Endometrium (tissue), 2 donors: Measurements from ENCODE around the gene BCAP31.
"Not testable (repeated sequence)": the region's sequence is repeated elsewhere in the genome, so short reads cannot be mapped to it uniquely, and the experiment has no call there.

Experiments
- FAIRE-seq: peaks from 2 replicates; lab custom pipeline; 2012; peaks lifted over from hg19 to GRCh38; lab: Jason Lieb, UNC
- donor health status: control.
- donor health status: control.

BCAP31 gene

GRCh38 chrX:153708415-153708814 lies 15.8 kb downstream of the BCAP31 start:
- no peak for FAIRE-seq

GRCh38 chrX:153707406-153707805 lies 16.8 kb downstream of the BCAP31 start:
- no peak for FAIRE-seq

- no peak for FAIRE-seq
These were observed 17.4 kb downstream of the BCAP31 start for GRCh38 chrX:153706799-153707198.

DNA sequence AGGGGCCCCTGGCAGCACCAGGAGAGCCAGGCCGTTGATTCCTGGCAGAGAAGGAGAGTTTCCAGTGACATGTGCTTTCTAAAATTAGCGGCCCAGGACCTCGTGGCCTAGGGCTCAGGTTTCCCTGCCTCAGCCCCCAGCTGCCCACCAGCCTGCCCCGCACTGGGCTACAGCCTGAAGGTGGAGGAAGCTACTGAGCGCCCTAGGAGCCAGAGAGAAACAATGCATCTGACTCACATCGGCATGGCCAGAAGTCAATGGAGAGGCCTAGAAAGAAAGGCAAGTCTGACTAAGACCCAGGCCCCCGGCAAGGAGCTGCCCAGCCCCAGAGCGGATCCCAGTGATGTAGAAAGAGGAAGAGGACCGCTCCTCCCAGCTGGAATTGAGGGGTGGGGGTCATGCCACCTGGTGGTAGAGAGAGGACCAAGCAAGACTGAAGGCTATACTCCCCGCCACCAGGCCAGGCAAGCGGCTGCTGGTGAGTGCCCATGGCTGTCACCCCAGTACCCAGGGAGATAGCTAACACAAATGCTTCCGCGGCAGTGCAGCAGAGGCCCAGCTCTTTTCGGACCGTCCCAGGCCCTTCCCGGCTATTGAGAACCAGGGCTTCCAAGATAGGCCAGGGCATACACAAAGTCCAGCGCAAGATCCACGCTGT lies 18.7 kb downstream of the BCAP31 start:
- not testable (repeated sequence) for FAIRE-seq

DNA sequence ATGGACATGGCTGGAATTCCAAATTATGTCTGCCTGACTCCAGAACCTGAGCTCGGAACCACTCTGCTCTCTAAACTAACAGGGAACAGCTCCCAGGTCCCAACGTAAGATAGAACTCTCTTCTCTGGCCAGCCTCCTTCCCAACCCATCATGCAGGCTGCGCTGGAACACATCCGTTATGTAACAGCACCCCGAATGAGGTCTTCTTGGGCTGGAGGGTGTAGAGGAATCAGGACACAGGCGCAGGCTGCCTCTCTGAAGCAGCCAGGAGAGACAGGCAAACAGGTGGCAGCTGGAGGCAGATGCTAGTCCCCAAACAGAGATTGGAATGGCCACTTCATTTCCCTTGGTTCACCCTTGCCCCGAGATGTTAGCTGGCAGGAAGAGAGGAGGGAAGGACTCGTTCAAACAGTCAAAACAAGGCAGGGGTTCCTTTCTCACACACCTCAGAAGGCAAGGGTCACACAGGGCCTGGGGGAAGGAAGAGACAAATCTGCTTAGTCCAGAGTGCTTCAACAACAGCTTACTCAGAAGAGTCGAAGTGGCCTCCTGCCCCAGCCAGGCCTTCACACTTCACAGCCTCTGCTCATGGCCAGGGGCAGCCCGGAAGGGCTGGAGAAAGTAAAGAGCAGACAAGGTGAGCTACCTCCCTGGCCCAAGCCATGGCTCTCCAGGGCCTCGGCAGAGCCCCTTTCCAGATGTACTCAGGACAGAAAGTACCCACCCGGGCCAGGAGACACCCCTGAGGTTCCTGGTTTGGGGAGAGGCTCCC lies 19.4 kb downstream of the BCAP31 start:
- not testable (repeated sequence) for FAIRE-seq

DNA sequence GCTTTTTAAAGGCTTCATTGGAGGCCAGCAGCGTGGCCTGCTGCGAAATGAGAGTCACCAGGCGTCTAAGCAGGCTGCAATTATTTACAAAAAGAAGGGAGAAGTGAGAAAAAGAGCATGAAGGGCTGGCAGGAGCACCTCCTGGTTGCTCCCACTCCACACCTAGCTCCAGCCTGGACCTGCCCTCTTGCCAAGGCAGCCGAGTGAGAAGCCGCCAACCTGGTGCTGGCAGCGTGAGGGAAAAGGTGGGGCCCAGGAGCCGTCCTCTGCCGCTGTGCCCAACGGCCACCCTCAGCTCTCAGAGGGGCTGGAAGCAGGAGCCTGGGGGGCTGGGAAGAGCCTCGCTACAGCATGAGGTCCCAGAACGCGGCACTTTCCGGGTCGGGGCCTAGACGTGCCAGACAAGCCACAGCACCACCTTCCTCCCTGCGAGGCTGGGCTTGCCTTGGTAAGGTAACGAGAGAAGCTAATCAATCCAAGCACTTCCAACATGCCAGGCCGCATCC lies 20.1 kb downstream of the BCAP31 start:
- no peak for FAIRE-seq

DNA sequence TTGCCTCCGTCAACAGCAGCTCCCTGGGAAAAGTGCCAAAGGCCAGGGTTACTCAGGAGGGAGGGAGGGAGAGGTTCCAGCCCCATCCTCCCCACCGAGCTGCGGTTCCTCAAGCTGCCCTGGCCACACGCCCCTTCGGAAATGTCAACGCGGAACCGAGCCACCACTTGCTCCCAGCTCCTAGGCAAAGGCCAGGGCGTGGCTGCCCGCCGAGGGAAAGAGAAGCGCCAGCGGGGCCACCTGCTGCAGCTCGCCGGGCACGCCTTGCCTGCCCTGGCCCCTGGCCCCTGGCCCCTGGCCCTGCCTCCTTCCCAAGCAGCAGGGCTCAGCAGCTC lies 21.2 kb downstream of the BCAP31 start:
- no peak for FAIRE-seq

- no peak for FAIRE-seq
These were observed 21.7 kb downstream of the BCAP31 start for GRCh38 chrX:153702336-153703035.

- FAIRE-seq = no peak
These were observed 22.5 kb downstream of the BCAP31 start for GRCh38 chrX:153701706-153702105.

DNA sequence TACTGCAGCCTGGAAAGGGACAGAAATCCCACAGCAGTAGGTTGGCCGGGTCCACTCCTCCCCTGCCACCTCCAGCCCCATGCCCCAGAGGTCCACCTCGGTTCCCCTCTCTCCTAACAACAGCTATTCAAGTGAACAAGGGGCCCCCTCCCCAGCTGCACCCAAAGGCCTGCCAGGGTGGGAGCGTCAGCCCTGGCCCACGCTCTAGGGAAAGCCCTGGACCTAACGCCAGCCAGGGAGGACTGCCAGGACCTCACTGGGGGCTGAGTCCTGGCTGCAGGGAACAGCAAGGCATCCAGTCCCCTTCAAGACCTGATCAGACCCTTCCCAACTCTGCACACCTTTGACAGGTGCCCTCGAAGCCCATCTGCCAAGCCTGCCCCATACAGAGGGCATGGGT lies 23.2 kb downstream of the BCAP31 start:
- FAIRE-seq = no peak

GRCh38 chrX:153700376-153700945 lies 23.7 kb downstream of the BCAP31 start:
- FAIRE-seq = no peak

DNA sequence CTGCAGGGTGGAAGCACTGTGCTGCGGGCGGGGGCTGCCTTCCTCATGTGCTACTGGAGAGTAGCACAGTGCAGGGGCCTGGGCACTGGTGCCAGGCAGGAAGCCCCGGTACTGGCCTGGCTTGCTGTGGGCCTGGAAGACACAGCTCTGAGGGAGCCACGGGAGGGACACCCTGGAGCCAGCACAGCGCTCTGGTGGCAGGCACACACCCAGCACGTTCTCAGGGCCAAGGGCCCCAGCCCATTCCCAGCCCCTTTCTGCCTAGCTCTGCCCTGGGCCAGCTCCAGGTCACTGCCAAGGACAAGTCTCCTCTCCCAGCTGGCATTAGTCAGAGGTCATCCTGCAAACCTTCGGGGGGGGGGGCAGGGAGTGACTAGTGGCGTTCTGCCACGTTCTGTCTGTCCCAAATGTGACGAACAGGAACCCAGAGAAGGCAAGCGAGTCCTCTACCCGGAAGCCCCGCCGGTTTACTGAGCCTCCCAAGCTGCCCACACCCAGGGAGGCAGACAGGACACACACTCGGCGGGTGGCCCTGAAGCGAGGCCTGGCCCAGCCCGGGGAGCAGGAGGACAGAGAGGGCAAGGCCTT lies 24.3 kb downstream of the BCAP31 start:
- not testable (repeated sequence) for FAIRE-seq

DNA sequence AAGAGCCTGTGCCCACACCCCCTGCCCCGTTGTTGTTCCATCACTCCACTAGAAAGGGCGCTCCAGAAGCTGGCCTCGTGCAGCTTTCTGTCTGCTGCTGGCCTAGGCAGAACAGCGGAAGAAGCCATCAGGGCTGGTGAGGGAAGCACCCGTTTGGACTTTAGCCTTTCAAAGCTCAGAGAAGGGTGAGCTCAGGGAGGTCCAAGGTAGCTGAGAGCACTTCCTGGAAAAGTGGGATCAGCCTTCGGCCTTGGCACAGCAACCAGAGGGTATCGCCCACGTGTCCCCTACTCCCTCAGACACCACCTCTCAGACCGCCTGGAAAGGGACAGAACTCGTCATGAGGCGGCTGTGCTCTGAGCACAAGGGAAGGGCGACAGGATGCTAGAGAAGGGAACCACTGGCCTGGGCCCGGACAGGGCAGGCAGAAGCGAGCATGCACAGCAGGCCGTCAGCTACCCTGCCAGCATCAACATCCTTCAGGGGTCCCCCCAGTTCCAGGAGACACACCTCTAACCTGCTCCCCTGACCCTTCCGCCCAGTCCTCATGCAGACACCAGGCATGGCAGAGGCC lies 24.9 kb downstream of the BCAP31 start:
- not testable (repeated sequence) for FAIRE-seq

DNA sequence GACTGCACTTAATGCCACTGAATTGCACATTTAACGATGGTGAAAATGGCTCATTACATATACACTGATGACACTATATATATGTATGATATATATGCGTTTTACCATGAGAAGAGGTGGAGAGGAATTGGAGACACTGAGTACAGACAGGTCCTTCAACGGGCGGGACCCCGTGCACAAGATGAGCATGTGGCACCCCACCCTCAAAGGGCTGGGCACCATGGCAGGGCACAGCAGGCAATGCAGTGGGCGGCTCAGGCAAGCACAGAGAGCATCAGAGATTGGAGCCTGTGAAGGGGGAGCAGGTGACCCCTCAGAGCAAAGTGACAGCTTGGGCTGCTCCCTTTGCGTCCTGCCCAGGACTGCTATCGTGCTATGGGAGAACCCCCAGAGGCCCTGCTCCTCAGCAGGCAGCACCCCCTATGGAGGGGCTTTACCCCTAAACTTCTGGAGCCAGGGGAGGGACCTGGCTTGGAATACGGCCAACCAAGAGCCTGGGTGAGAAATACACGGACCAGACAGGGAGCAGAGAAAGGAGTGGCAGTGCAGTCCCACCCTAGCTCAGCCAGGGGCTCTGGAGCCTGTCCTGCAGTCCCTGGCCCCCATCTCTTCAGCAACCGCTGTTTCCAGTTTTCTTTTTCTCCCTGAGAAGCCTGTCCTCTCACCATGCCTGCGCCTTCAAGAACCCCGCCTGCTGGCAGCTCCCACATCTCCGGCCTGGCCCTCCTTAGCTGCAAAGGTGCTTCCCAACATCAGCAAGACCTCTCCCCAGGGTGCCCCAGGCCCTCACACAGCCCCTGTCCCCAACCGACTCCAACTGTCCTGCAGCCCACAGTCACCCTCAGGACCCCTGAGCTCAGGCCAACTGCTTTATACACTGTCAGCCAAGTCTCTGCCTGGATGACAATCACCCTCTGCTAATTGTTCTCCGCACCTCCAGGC lies 26.0 kb downstream of the BCAP31 start:
- FAIRE-seq = no peak

GRCh38 chrX:153696986-153697722 lies 27.0 kb downstream of the BCAP31 start:
- FAIRE-seq = not testable (repeated sequence)

DNA sequence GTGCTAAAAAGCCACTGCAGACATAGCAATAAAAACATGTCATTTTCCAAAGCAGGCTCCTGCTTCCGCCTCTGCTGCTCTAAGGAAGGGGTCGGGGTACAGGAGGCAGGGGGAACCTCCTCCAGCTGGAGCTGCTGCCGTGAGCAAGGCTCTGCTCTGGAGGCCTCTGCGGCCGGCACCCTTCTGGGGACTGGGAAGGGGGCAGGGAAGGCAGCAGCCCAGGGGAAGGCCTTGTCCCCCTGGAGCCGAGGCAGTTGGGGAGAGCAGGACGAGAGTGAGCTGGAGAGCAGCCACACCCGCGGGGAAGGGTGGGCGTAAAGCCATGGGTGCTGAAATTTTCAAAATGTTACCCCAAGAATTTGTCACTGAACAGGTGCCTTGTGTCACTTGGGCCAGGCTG lies 27.6 kb downstream of the BCAP31 start:
- not testable (repeated sequence) for FAIRE-seq

GRCh38 chrX:153696100-153696499 lies 28.1 kb downstream of the BCAP31 start:
- FAIRE-seq = no peak

DNA sequence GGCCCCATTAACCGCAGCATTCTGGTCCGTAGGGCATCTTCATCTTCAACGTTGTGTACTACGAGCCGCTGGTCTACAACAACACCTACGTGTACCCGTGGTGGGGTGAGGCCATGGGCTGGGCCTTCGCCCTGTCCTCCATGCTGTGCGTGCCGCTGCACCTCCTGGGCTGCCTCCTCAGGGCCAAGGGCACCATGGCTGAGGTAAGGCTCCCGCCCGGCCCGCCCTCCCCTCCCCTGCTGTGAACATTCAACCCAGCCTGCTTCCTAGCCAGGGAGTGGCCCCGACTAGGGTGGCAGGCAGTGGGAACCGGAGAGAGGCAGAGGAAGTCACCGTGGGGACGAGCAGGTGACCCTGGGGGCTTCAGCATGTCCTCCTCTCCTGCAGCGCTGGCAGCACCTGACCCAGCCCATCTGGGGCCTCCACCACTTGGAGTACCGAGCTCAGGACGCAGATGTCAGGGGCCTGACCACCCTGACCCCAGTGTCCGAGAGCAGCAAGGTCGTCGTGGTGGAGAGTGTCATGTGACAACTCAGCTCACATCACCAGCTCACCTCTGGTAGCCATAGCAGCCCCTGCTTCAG lies 29.4 kb downstream of the BCAP31 start:
- FAIRE-seq = no peak

DNA sequence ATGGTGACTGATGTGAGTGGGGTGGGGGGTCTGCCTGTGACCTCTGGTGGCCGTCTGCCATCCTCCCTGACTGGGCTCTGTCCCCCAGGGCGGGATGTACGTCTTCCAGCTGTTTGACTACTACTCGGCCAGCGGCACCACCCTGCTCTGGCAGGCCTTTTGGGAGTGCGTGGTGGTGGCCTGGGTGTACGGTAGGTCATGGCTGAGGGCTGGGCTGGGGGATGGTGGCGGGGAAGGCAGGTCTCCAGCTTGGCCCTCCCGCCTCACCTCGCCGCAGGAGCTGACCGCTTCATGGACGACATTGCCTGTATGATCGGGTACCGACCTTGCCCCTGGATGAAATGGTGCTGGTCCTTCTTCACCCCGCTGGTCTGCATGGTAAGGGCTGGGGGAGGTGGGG lies 29.9 kb downstream of the BCAP31 start:
- FAIRE-seq = not testable (repeated sequence)
